Right renal cortex interstitium (tissue), 3 donors: ENCODE measurements around the gene MCF2L. TPM values are rescaled to one million over a fixed set of nuclear protein-coding genes. Genes with fewer than 3 reads are reported as not detected.
"Not testable (repeated sequence)": the region's sequence is repeated elsewhere in the genome, so short reads cannot be mapped to it uniquely, and the experiment has no call there.

Experiments used
- DNase-seq, 3 donors: peaks; one replicate each; pipeline ENCODE4 v3.0.0-alpha.2; 2013; ENCODE audit warnings: low read depth in 3 of 3, low spot score in 2 of 3
- polyA plus RNA-seq, 3 donors: library from polyadenylated mRNA; unstranded; fragments of 120-200 nt; gene quantifications; one replicate each; pipeline ENCODE4 v1.2.1, GENCODE V29; 2013; ENCODE audit not compliant: insufficient read length in 3 of 3

MCF2L gene
- polyA plus RNA-seq, 3 donors = 22.3 to 26.3 (median 26.2) TPM

DNA sequence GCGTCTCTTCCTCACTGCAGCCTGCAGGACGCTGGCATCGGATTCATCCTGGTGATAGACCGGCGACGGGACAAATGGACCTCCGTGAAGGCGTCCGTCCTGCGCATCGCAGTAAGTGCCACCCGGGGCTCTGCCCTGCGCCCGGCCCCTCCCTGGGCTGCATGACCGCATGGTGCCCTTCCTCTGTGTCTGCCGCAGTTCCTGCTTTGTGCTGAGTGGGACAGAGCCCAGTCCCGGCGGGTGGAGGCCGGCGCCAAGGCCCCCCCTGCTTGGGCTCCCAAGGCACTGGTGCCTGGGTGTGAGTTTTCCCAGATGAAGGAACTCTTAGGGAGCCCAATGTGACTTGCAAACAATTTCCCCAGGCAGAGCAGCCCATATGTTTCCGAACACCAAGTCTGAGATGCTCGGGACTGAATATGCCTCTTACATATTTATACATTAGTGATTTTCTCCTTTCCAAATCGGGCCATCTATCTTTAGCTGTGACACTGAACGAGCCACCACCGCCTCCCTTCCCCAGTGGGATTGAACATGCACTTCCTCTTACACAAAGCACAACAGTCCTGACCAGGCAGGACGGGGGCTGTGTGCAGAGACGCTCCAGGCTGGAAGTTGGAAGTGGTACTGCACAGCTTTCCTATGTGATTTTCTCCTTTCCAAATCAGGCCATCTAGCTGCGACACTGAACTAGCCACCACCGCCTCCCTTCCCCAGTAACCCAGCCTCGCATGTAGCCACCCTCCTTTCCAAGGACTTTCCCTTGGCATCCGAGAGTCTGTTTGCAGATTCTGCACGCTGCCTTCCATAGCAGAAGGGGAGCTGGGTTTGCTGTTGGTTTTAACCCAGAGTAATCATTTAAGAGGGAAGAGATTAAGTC is 76.5 kb downstream of the MCF2L start:
- no peak for DNase-seq

DNA sequence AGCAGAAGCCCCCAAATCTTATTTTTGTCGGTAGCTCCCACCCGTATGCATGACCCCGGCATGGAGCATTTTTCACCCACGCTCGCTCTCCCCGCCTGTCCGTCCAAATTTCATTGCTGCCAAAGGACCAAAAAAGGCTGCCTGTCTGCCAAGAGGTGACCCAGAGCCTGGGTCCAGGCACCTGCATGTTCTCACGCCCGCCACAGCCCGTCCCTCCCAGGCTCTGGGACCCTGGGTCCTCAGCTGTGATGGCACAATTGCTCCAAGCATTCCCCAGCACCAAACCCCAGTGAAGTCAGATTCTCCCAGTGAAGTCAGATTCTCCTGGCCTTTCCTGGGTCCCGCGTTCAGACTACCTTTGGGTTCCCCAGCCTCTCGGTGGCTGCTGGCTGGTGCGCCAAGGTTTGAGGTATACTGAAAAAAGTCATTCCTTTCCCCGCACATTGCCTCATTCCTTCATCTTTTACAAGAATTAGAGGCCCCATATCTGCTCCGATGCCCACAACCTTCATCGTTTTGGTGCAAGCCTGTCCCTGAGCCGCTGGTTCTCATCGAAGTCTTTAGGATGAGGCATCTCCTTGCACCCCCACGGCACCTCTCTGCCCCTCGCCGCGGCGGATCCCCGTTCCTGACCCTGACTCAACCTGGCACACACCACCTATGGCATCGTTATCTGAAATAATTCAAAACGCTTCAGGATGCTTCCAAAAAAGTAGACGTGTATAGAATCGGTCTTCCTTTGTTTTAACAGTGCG is 77.3 kb downstream of the MCF2L start:
- DNase-seq = no peak

DNA sequence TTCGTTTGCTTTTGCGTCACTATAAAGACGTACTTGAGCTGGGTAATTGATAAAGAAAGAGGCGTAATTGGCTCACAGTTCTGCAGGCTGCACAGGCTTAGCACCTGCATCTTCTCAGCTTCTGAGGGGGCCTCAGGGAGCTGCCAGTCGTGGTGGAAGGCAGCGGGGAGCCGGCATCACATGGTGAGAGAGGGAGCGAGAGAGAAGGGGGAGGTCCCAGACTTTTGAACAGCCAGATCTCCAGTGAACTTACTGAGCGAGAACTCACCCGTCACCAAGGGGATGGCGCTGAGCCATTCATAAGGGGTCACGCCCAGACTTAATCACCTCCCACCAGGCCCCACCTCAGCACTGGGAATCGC is 77.8 kb downstream of the MCF2L start:
- no peak for DNase-seq

DNA sequence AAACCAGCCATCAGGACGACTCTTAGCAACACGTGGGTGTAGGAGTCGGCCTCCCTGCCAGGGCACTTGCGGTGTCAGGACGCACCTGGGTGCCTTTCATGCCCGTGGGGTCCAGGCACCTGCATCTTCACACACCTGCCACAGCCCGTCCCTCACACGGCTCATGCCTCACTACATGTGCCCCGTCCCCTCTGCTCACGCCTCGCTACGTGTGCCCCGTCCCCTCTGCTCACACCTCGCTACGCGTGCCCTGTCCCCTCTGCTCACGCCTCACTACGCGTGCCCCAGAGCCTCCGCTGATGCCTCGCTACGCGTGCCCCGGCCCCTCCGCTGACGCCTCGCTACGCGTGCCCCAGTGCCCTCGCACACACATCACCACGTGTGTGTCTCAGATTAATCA is 78.6 kb downstream of the MCF2L start:
- no peak for DNase-seq

DNA sequence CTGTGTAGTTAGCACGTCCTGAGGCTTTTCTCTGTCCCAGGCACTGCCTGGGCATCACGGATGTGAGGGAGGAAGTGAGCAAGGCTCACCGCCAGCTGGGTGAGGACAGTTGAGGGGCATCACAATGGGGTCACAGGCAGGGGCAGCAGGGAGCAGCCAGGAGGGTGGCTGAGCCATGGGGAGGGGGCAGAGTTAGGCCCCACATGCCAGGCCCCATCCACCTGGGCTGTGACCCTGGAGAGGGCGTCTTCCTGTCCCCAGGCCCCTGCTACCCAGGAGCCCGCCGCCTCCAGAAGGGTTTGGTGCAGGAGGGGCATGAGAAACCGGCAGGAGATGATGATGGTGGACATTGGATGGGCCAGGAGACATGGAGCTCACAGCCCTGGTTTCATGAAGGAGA is 79.8 kb downstream of the MCF2L start:
- no peak for DNase-seq

DNA sequence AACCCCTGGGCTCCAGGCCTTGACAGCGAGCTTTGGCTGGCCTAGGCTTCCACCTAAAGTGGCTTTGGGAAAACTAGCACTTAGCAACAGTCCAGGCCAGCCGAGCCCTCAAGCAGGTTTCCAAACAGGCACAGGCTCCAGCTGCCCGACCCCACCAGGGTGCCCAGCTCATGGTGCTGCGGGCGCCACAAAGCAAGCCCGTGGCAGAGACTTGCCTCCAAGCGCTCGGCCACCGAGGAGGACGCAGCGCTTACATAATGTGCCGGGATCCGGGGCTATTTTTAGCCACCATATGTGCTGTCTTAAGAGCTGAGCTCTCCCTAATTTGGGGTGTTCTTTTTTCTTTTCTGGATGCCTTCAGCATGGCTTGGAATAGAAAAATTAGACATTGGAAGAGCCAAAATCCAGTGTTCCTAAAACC is 80.5 kb downstream of the MCF2L start:
- DNase-seq = no peak

DNA sequence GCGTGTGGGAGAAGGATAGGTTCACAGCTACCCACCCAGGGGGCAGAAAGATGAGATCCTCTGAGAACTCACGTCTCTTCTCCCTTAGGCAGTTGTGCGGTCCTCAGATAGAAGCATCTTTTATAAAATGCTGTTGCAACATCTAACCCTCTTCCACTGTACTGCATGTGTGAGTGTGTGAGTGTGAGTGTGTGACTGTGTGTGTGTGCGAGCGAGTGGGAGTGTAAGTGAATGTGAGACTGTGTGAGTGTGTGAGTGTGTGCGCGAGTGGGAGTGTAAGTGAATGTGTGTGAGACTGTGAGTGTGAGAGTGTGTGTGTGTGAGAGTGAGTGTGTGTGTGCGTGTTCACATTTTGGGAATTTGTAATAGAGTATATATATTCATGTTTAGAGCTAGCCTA is 81.0 kb downstream of the MCF2L start:
- no peak for DNase-seq

DNA sequence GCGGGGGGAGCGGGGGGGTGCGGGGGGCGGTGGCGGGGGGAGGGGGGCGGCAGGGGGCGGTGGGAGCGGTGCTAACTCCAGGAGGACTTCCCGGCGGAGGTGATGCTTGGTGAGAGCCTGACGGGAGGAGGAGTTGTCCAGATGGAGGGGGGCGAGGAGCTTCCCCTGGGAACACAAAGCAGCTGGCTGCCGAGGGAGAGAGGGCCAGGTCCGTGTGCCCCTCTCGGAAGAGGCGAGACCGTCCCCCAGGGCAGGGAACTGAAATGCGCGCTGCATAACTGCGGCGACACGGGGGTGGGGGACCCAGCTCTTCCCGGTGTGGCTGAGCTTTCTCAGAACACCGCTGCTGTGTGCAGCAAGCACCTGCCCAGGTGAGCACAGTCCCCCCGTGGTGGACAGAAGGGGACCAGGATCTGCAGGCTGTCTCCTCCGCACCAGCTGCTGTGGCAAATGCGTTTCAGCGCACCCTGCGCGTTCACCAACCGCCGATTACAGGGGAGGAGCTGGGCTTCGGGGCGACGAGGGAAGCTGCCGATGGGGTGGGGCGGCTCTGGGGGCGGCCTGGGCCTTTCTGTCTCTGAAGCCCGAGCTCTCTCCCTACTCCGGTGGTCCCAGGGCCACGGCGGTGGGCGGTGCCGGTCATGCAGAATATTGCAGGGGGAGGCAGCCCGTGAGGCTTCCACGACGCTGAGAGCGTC is 81.9 kb downstream of the MCF2L start:
- DNase-seq = no peak

DNA sequence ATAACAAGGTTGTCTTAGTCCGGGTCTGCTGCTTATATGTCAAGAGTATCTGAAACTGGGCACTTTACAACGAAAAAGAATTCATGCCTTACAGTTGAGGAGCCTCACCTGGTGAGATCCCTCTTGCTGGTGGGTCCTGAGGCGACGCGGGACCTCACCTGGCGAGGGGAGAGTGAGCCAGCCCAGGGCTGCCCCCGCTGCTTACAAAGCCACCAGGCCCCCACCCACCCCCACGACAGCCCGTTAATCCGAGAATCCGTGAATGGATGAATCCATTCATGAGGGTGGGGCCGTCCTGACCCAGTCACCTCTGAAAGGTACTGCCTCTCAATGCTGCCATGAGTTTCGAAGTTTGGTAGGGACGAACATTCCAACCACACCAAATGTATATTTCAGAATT is 82.6 kb downstream of the MCF2L start:
- no peak for DNase-seq

DNA sequence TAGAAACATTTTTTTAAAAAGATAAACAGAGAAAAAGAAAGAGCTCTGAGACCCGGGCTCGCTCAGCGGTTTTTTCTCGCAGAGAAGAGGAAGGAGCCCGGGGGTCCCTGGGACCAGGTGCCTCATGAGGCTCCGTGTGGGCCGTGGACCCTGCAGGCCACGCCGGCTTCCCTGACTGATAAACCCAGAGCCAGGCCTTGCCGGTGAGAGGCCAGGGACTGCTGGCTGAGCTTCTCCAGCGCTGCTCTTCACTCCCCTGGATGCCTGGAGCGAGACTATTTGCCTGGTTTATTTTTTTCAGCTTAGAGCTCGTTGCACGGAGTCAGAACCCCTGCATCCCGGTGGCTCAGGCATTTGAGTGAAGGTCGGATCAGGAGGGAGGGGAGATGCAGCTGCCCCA is 83.2 kb downstream of the MCF2L start:
- DNase-seq = no peak

DNA sequence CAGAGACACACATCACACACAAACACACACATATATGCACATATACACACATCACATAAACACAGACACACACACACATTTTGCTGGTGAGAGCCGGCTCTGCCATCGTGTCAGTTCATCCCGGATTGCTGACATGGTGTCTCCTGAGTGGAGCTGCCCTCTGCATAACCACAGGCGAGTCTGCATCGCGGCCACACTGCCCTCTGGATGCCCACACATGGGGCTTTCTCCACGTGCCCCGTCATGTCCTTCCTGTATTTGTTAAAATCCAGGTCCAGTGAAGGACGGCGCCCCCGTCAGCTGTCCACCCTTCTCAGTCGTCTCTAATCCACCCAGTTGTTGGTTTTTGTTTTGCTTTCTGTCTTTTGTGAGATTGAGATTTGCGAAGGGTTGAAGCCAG is 84.0 kb downstream of the MCF2L start:
- DNase-seq = no peak

DNA sequence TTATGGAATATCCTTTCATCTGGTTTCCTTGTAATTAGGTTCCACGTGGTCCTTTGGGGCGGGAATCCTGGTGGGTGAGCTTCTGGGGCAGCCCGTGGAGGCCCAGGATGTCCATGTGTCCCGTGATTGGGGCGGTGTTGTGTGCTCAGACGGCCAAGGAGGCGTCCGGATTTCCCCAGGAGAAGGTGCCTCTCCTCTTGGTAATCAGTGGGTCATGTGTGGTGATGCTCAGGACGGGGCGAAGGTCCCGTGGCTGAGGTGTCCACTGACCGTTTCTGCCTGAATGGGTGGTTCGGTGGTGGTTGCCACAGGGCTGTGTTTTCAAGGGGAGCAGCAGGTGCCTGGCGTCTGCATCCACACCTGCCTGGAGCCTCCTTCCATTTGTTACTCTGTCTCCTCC is 84.4 kb downstream of the MCF2L start:
- DNase-seq = no peak

DNA sequence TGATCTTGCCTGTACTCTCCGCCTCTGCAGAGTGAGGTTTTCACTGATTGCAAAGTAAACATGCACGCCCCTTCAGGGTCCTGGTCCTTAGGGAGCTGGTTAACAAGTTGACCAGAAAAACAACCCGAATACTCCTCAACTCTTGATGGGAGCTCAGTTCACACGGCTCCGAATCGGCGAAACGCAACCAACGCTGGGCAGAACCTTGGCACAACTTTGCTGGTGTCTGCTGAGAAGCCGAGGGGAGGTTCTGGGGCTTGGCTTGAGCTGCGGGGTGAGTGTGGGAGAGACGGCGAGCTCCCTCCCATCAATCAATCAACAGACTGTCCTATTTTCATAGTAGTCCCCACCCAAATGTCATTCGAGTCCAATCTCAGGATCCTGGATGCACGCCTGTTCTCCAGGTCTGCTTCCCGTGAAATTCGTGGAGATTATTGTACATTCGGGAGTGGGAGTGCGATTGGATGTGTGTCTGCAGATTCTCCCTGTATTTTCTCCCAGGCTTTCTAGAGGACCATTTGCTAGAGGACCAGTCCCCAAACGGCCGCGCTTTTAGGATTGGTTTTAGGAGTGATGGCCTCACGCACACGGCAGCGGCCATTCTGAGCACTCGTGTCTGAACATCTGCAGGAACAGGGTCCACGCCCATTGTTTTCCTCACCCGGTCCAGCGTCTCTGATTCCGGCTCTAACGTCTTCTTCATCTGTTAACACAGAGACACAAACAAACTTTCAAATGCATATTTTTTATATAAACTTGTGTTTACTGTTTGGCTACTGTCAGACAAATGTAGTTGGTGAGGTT is 85.0 kb downstream of the MCF2L start:
- no peak for DNase-seq

DNA sequence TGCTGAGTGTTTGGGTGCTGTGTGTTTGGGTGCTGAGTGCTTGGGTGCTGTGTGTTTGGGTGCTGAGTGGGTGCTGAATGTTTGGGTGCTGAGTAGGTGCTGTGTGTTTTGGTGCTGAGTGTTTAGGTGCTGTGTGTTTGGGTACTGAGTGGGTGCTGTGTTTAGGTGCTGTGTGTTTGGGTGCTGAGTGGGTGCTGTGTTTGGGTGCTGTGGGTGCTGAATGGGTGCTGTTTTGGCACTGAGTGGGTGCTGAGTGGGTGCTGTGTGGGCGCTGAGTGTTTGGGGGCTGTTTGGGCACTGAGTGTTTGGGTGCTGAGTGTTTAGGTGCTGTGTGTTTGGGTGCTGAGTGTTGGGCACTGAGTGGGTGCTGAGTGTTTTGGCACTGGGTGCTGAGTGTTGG is 88.1 kb downstream of the MCF2L start:
- no peak for DNase-seq

DNA sequence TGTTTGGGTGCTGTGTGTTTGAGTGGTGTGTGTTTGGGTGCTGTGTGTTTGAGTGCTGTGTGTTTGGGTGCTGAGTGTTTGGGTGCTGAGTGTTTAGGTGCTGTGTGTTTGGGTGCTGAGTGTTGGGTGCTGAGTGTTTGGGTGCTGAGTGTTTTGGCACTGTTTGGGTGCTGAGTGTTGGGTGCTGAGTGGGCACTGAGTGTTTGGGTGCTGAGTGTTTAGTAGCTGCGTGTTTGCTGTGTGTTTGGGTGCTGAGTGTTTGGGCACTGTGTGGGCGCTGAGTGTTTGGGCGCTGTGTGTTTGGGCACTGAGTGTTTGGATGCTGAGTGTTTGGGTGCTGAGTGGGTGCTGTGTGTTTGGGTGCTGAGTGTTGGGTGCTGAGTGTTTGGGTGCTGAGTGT is 88.5 kb downstream of the MCF2L start:
- not testable (repeated sequence) for DNase-seq

DNA sequence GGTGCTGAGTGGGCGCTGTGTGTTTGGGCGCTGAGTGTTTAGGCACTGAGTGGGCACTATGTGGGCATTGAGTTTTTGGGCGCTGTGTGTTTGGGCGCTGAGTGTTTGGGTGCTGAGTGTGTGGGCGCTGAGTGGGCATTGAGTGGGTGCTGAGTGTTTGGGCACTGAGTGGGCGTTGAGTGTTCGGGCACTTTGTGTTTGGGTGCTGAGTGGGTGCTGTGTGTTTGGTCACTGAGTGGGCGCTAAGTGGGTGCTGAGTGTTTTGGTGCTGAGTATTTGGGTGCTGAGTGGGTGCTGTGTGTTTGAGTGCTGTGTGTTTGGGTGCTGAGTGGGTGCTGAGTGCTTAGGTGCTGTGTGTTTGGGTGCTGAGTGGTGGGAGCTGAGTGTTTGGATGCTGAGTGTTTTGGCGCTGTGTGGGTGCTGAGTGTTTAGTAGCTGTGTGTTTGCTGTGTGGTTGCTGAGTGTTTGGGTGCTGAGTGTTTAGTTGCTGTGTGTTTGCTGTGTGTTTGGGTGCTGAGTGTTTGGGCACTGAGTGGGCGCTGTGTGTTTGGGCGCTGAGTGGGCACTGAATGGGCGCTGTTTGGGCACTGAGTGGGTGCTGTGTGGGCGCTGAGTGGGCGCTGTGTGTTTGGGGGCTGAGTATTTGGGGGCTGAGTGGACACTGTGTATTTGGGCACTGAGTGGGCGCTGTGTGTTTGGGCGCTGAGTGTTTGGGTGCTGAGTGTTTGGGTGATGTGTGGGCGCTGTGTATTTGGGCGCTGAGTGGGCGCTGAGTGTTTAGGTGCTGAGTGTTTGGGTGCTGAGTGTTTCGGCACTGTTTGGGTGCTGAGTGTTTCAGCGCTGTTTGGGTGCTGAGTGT is 89.3 kb downstream of the MCF2L start:
- no peak for DNase-seq

DNA sequence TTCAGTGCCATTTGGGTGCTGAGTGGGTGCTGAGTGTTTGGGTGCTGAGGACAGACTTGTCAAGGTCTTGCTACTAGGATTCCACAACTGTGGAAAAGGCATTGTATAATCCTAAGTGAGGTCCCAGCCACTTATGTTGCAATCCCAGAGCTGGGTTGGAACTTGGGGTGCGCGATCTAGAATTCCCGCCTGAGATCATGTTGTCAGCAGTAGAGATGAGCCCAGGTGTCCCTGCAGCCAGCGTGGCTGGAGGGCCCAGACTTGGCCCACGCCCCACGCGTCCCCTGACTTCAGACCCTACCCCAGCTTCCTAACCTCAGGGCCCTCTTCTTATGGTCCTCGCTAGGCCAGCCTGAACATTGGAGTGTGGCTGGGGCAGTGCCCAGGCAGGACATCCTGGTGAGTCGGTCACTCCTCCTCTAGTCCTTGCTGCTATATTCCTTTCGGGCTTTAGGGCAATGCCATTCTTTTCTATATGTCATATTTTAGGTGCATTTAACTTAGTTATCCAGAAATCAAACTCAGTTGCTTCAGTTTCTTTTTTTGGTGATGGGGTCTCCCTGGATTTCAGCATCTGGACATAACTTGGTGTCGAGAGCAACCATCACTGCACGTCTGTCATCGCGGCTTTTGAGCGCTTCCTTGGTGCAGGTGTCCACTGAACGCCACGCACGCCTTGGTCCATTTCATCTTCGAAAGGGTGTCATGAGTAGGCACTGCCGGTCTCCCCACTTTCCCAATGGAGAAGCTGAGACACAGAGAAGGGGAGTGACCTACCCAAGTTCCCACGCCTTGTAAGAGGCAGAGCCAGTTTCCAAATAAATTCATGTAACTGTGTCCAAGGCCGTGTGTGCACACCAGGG is 90.2 kb downstream of the MCF2L start:
- no peak for DNase-seq

DNA sequence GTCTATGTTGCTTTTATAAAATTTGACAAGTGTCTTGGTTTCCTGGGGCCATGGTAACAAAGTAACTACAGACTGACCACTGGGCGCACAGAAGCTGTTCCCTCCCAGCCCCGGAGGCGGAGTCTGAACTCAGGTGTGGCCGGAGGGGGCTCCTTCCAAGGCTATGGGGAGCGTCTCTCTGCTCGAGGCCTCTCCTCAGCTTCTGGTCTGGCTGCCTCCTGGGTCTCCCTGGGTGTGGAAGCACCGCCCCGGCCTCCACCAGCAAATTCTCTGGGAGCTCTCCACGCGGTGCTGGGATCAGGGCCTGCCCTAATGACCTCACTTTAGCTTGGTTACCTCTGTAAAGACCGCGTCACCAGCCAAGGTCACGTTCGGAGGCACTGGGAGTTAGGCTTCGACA is 90.9 kb downstream of the MCF2L start:
- no peak for DNase-seq
